GM10248 (cell line): ENCODE results near the gene PSMB11.

Source experiments
- CTCF ChIA-PET: fragments of 300-600 bp; sonication (Branson Sonifier 250); formaldehyde crosslinking; extraction: SDS; loops from one replicate; lab custom pipeline; 2021; ENCODE audit warnings: antibody characterized with exemption; lab: Yijun Ruan, JAX
- POLR2A ChIA-PET: fragments of 350-650 bp; sonication (Branson Sonifier 250); formaldehyde crosslinking; extraction: SDS; loops from one replicate; lab custom pipeline; 2020; ENCODE audit warnings: antibody characterized with exemption; lab: Yijun Ruan, JAX
- DNase-seq: peaks from one replicate; pipeline ENCODE4 v3.0.0; 2012; ENCODE audit errors: extremely low spot score
- TF ChIP-seq, protein P1 (sequence below): IDR thresholded peaks from 2 replicates; pipeline ENCODE4 v1.5.1; 2012; ENCODE audit warnings: mild to moderate bottlenecking, low read depth; ENCODE audit errors: extremely low read depth, missing control alignments, control extremely low read depth

The PSMB11 gene

DNA sequence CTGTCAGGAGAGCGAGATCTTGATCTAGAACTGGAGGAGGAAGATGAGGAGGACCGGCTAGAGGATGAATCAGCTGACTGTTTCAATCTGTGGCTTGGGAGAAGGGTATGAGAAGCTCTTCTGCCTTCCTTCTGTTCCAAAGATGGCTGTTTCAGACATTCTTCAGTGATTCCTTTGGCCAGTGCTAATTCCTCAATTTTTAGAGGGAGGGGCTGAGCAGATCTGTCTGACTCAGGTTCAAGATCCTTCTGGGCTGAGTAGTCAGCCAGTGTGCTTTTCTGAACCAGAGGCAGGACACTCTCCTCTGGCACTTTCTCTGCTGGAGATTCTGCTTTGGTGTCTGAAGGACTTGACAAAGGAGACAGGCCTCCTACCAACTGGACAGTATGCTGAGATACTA, 37.7 kb downstream of the PSMB11 start:
- CTCF ChIA-PET = interaction anchor here (1.1 to 8.1 kb wide), 5 partner anchors 10 to 22 kb away, joined by 4 to 79 read pairs (median 8); partner anchors contain the start of genes ACIN1 and CDH24

DNA sequence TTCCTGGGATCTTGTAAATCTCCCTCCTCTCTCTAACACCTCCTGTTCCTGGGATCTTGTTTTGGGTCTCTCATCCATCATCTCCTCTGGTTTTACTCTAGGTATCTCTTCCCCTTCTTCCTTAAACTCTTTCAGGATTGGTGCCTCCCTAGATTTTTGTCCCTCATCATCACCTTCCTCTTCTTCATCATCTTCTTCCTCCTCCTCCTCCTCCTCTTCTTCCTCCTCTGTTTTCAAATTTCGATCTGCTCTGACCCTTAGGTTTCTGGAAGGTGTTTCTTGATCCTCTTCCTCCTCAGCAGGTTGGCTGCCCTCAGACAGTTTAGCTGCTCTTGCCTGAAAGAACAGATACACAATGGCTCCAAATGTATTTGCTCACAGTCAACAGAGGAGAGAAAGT, 38.5 kb downstream of the PSMB11 start:
- TF ChIP-seq, protein P1, sequence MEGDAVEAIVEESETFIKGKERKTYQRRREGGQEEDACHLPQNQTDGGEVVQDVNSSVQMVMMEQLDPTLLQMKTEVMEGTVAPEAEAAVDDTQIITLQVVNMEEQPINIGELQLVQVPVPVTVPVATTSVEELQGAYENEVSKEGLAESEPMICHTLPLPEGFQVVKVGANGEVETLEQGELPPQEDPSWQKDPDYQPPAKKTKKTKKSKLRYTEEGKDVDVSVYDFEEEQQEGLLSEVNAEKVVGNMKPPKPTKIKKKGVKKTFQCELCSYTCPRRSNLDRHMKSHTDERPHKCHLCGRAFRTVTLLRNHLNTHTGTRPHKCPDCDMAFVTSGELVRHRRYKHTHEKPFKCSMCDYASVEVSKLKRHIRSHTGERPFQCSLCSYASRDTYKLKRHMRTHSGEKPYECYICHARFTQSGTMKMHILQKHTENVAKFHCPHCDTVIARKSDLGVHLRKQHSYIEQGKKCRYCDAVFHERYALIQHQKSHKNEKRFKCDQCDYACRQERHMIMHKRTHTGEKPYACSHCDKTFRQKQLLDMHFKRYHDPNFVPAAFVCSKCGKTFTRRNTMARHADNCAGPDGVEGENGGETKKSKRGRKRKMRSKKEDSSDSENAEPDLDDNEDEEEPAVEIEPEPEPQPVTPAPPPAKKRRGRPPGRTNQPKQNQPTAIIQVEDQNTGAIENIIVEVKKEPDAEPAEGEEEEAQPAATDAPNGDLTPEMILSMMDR = no peak
- no peak for DNase-seq
- POLR2A ChIA-PET = interaction anchor here (1.3 kb wide), 1 partner anchor 15 kb away, joined by 3 read pairs; the partner anchor contains the start of gene C14orf119
- CTCF ChIA-PET = interaction anchor here (1.0 to 8.1 kb wide), 5 partner anchors 9 to 23 kb away, joined by 3 to 79 read pairs (median 5); partner anchors contain the start of genes ACIN1 and CDH24

More for the DNA sequence above, 37.7 kb downstream of the PSMB11 start:
- TF ChIP-seq, protein P1 = no peak
- no peak for DNase-seq
- POLR2A ChIA-PET = interaction anchor here (1.3 kb wide), 1 partner anchor 16 kb away, joined by 3 read pairs; the partner anchor contains the start of gene C14orf119

DNA sequence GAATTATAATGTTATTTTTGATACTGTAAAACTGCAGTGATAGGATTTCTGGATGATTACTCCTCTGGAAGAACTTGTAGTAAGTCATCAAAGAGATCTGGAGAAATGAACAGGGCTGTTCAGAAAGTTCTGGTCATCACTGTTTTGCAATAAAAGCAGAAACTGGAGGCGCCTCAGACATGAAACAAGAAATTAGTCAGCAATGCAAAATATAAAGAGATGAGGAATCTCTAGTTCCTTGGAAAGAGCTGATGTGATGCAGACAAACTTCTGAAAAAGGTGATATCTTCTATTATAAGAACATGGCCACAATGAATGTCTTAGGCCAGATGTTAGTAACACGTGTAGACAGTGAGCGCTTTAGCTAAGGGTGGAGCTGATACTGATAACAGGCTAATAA, 43.4 kb downstream of the PSMB11 start:
- ChIA-PET POLR2A (no interaction called here), CTCF (interaction anchor here (1.0 to 2.0 kb wide), 6 partner anchors 8 to 19 kb away, joined by 3 to 9 read pairs (median 6); partner anchors contain the start of genes ACIN1 and C14orf119)
- DNase-seq = no peak
- TF ChIP-seq, protein P1 = no peak

DNA sequence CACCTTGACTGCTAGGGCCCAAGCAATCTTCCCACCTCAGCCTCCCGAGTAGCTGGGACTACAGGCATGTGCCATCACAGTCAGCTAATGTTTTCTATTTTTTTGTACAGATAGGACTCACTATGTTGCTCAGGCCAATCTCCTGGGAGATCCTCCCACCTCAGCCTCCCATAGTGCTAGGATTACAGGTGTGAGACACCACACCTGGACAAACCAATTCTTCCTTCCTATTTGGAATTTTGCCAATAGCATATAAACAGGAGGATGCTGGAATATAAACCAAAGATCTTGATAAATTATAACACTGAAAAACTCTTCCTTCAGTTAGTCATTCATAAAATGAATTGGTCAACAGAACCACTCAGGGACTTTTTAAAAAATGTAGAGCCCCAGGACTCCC, 44.6 kb downstream of the PSMB11 start:
- POLR2A ChIA-PET = no interaction called here
- CTCF ChIA-PET = interaction anchor here (1.0 to 2.0 kb wide), 6 partner anchors 8 to 20 kb away, joined by 3 to 9 read pairs (median 6); partner anchors contain the start of genes ACIN1 and C14orf119
- TF ChIP-seq, protein P1 = no peak
- no peak for DNase-seq

DNA sequence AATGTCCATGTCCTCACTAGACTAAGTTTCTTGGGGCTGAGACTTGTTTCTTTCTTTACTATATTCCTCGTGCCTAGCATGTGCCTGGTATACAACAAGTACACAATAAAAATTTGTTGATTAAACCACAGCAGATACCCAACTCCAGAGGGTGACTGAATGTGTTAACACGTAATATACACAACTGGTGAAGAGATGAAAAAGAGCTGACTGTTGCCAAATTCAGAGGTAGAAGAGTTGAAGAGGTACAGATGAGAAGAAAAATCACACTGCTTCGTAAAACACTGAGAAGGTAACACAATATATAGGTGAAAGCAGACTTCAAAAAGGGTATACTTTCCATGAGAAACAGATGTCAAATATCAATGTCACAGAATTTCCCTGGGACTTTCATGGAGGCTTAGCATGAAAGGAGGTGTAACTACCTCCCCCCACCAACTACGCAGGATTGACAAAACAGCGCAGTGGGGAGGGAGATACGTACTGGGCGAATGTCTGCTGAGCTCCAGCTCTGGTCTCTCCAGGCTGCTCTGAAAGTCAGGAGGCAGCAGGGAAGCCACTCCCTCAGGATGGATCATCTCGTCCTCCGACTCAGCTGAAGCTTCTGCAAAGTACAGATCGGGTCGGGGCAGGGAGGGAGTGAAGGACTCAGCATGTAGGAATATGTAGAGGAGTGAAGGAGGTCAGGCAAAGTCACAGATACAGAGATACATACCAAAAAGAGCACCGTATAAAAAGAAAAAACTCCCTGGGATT, 47.7 kb downstream of the PSMB11 start:
- DNase-seq = no peak
- TF ChIP-seq, protein P1 = no peak
- ChIA-PET CTCF (interaction anchor here (0.8 to 6.3 kb wide), 9 partner anchors 9 to 290 kb away, joined by 3 to 50 read pairs (median 5); no protein-coding TSS in a partner anchor), POLR2A (no interaction called here)

DNA sequence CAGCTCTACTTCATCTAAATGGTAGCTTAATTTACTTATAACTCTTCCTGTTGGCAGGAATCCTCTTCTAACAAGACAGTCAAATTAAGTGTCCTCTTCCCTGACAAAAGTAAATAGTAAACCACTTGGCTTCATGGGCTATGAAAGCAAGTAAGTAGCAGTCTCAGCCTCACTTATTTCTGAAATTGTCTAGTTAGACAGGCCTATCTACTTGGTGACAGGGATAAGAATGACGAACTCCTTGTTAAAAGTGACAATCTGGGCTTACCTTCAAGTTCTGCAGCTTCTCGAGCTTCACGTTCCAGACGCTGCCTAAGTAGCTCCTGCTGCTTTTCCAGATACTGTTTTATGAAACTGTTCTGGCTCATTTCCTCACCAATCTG, 48.2 kb downstream of the PSMB11 start:
- ChIA-PET POLR2A (no interaction called here), CTCF (interaction anchor here (0.8 to 6.3 kb wide), 9 partner anchors 9 to 290 kb away, joined by 3 to 50 read pairs (median 5); no protein-coding TSS in a partner anchor)
- TF ChIP-seq, protein P1 = no peak
- no peak for DNase-seq
